DMS53 treated with DMSO at 0.1 percent for 48 hours (cell line): ENCODE results near the gene OR6C76.

ENCODE experiments used
- DNase-seq: peaks from one replicate; lab custom pipeline; 2025; ENCODE audit not compliant: unreplicated experiment; lab: John Stamatoyannopoulos, UW

Gene OR6C76

DNA sequence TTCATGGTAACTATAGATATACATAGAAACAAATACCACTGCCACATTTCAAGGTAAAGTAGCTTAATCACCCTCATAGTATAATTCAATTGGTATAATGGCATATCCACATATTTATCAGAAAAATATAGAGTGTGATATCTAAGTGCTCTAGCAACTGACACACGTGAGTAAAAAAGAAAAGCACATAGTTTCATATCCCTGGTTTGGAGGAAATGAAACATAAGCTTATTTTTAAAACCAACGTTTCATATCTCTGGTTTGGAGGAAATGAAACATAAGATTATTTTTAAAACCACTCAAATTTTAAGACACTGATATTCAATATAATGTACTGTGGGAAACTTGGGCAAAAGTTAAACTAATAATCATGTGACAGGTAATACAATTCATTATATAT lies 41.8 kb downstream of the OR6C76 start:
- DNase-seq: no peak

- DNase-seq: no peak
Measured at GRCh38 chr12:55469291-55469690, 43.2 kb downstream of the OR6C76 start.

- DNase-seq: no peak
Measured at GRCh38 chr12:55470088-55470829, 44.2 kb downstream of the OR6C76 start, which contains the start of gene OR6C70. TSS of gene OR6C70 (minus strand) at chr12:55470138. CDS start at chr12:55470138, 0 bp downstream.

- no peak for DNase-seq
Measured at GRCh38 chr12:55472264-55472663, 46.2 kb downstream of the OR6C76 start.
